ENCODE results near the gene HERPUD2.

Gene HERPUD2, protein sequence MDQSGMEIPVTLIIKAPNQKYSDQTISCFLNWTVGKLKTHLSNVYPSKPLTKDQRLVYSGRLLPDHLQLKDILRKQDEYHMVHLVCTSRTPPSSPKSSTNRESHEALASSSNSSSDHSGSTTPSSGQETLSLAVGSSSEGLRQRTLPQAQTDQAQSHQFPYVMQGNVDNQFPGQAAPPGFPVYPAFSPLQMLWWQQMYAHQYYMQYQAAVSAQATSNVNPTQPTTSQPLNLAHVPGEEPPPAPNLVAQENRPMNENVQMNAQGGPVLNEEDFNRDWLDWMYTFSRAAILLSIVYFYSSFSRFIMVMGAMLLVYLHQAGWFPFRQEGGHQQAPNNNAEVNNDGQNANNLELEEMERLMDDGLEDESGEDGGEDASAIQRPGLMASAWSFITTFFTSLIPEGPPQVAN

DNA sequence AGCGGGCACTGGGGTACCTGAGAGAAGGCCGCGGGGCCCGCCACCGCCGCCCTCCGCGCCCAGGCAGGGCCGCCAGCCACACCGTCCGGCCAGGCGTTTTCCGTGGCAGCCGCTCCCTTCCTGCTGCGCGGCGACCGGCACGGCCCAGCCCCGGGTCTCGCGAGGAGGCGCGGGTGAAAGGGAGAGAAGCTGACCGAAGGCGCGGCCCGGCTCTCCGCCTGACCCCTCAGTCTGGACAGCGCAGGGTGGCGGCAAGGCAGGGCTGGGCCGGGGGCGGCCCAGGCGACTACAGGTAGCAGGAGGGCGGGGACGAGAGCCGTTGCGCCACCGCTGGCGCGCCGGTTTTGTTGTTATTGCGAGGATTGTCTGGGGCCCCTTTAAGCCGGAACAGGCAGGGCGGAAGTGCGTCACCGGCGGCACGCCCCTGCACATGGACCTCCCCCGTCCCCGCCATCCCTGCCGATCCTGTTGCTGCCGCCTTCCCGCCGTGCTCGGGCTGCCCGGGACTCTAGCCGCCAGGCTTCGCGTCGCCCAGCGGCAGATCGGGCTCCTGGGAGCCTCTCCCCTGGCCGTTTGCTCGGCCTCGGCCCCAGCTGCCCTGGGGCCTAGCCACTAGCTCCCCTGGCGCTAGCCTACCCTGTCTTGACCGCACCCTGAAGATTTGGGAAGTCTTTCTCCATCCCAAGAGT is at the start of gene HERPUD2:
TSS of gene HERPUD2 (minus strand) at position 352 of the 689 bp plus-strand sequence. CDS start 805 bp downstream, outside the sequence.
- DNase-seq: peak; percentile 78

DNA sequence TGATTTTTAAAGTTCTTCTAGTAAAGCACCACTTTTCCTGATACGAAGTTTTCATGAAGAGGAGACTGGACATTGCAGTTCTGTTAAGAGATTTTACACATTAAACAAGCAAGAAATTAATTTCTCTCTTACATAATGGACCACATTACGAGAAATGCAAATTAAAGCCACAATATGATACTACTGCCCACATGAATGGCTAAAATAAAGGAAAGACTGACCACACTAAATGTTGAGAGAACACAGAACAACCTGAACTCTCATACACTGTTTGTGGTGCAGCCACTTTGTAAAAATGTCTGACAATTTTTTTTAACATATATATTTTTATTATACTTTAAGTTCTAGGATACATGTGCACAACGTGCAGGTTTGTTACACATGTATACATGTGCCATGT is 44.0 kb upstream of the HERPUD2 start:
- DNase-seq: no peak

DNA sequence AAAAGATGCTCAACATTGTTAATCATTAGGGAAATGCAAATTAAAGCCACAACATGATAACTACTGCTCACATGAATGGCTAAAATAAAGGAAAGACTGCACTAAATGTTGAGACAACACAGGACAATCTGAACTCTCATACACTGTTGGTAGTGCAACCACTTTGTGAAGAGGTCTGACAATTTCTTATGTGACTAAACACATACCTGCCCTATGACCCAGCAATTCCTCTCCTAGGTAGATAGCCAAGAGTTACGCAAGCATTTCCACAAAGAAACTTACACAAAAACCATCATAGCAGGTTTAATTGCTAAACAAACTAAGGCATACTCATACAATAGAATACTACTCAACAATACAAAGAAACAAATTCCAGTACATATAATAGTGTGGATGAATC is 41.8 kb upstream of the HERPUD2 start:
- no peak for DNase-seq

DNA sequence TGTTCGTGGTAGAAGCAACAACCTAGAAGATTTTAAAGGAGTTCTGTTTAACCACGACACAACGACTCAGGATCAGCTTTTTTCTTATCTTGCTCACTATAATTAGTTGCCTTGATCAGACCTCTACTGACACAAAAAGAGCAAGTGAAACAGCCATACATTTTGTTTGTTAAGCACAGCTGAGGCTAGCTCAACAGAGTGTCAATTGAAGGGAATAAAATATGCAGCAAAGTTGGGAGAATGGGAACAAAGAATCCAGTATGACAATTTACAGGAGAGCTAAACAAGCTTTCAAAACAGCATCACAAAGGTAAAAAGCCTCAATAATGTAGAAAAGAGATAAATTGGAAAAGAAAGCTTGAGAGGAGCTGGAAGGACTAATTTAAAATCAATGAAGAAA is 40.5 kb upstream of the HERPUD2 start:
- DNase-seq: no peak

DNA sequence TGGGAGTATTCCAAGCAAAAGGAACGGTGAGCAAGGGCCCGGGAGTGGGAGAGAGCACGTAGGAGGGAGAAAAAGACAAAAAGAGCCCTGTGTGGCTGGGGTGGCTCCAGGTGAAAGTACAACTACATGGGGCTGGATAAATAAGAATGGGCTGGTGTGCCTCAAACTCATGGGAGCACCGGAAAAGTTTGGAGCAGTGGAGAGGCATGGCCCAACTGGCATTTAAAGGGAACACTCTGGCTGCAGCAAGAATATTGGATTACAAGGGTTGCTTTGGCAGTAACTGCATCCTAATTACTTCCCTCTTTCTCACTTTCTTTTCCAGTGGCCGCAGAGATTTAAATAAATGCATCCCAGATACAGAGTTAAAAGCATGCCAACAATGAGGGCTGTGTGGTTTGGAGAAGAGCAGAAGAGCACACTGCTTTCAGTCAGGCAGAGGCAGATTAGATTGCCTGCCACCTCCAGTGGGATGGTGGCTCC is 39.1 kb upstream of the HERPUD2 start:
- no peak for DNase-seq

DNA sequence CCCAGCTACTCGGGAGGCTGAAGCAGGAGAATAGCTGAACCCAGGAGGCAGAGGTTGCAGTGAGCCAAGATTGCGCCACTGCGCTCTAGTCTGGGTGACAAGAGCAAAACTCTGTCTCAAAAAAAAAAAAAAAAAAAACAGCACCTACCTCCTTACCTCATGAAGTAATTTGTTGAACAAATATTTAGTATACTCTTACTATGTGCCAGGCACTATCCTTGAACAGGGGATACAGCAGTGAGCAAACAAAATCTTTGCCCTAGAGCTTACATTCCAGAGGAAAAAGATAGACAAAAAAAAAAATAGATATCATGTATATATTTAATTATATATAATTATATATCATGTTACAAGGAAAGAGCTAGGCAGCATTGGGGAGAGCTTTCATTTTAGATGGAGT is 36.4 kb upstream of the HERPUD2 start:
- no peak for DNase-seq

DNA sequence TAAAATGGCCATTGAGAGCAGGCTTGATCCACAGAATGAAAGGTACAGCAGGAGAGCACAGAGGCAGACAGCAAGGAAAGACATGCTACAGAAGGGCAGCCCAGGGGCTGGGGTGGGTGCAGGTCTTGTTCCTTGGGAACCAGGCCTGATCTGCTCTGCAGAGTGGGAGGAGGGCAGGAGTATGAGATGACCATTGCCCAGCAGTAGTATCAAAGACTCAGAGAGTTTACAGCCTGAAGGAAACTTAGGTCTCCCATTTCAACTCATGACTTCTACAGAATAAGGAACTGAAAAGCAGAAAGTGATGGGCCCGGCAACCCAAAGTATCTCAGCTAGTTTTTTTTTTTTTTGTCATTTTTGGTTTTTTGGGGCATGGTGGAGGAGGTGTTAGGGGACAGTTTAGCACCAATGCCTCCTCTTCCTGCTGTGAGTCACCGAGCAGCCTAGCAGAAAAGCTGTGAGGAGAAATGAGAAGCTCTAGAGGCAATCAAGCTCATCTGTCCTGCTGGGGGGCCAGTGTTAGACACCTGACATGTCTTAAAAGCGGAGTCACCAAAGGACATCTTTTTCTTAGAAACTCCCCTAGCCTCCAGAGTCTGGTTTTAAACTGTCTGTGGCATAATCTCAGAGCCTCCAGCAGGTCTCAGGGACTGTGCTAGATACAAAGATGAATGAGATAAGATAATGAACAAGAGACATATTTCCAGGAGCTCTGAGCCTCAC is 34.3 kb upstream of the HERPUD2 start:
- DNase-seq: no peak

DNA sequence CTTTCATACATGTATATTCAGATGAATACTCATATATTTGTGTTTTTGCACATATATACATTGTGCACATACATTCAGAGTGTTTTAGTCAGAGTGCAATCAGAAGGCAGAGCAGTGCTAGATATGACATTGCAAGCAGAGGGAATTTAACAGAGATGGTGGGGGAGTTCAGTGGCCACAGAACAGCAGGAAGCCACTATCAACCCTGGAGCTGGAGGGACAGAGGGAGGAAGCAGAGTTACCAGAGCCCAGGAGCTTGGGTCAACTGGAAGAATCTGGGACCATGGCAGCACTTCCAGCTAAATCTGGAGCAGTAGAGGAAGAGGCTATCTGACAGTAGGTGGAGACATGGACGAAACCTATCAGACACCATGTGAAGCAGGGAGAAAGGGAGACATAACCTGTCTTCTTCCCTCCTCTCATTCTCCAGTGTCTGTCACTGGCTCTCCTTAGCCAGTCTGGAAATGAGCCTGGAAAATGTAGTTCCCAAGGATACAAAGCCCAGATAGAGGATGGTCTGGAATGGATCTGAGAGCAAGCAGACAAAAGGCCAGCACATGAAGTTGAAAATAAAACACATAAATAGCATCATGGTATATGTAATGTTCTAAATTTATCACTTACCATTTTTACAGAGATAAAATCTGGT is 33.6 kb upstream of the HERPUD2 start:
- DNase-seq: no peak

DNA sequence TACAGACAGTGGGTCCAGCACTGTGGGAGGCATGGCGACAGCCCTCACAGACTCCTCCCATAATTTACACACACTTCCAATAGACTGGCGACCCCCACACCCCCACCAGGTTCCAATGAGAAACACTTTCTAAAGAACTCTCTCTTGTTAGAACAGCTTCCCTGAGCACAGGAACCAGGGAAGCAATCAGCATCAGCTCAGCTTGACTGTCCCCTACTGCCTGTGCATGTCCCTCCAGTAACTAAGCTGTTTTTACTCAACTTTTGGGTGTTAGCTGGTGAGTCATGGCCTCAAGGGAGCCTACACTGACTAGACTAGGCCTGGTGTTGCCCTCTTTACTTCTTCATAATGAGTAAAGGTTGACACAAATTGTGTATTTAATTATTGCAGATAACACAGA is 32.6 kb upstream of the HERPUD2 start:
- DNase-seq: no peak

DNA sequence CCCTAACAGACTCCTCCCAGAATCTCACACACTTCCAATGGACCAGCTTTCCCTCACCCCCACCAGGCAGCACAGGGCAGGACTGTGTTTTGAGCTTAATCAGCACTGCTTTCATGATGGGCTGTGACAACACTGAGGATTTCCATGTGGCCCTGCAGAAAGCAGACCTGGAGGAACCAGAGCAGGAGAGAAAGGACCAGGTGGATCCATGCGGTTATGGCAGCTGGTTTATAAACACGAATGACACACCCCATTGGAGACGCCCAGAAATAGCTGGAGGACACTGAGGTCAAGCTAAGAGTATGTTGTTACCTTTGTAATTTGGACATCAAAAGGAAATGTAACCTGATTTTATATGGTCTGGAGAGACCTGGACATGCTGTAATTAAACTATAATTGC is 31.7 kb upstream of the HERPUD2 start:
- DNase-seq: no peak

DNA sequence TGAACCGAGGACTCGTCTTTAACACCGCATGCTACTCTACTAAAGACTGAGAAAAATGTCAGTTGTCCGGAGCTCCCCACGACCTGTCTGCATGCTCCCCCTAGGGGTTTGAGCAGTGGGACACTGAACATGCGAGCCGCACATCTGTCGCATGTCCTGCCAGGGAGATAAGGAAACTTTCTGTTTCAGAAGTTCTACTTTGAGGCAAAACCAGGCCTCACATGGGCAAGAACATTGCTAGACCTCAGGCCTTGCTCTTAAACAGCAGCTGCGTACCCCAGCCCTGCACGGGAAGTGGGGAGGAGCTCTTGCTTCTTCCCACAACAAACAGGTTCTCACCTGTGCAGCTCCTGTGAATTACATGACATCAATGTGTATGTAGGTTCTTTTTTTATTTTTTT is 30.3 kb upstream of the HERPUD2 start:
- DNase-seq: no peak

DNA sequence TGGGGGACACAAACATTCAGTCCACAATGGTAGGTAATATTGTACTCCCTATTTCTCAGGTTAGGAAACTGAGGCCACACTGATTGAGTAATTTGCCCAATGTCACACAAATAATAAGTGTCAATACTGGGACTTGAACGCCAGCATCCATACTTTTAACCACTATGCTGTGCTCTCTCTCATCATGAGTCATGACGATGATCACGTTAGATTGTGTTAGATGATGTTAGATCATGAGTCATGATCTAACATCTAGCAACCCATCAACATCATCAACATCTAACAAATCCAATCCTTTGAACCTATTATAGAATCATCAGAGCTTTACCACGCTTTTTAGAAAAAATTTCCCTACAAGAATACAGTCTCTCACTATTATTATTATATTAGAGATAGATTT is 28.1 kb upstream of the HERPUD2 start:
- no peak for DNase-seq

DNA sequence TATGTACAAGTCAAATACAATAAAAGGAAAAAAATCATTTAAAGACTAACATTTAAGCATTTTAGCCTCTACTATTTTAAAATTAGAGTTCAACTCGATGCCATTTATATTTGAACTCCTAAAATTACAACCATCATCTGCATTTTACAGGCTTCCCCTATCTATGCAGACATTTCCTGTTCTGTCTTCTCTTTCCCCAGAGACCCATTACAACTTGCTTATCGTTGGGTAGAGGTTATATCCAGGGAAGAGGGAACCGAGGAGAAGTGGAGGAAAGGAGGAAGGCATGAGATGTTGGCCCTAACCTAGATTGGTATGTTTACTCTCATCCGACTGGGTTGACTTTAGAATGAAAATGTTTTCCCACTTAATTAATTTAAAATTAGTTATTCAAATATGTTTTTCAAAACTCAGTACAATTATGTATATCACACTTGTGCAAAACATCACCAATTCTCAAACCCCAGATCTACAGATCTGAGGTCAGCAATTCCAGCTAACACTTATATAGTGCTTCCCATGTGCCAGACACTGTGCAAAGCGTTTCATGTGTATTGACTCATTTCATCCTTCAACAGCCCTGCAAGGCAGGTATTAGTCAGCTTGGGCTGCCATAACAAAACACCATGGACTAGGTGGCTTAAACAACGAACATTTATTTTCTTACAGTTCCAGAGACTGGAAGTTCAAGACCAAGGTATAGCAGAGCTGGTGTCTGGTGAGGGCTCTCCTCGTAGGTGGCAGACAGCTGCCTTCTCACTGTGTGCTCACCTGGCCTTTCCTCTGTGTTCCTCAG is 27.3 kb upstream of the HERPUD2 start:
- DNase-seq: no peak

DNA sequence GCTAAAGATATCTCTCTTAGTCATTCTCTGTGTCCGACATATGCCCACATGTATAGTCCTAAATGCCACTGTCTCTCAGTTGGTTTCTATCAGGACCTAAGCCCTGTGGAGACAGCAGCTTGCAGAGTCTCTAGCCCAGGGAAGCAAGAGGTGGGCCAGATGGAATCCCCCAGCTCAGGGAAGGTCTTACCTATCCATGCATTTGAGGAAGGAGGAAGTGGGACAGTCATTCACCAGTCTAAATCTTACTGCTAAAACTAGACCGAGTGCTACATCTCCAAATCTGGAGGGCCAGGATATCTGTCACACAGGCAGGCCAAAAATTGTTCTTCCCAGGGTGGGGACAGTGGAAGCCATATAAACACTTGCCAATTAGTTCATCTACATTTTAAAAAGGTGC is 26.4 kb upstream of the HERPUD2 start:
- no peak for DNase-seq

DNA sequence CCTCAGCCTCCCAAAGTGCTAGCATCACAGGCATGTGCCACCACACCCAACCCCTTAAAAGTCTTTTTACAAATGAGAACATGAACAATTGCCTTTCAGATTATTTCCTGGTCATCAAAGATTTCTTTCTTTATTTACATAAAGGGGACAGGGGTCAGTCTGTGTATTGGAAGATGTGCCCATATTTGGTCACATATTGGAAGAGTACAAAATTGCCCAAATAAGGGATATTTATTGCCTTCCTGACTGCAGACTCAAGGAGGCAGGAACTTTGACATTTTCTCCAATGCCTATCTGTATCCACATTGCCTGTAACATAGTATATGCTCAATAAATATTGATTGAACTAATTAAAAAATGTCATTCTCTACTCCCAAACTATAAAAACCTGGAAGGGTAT is 25.9 kb upstream of the HERPUD2 start:
- DNase-seq: no peak

DNA sequence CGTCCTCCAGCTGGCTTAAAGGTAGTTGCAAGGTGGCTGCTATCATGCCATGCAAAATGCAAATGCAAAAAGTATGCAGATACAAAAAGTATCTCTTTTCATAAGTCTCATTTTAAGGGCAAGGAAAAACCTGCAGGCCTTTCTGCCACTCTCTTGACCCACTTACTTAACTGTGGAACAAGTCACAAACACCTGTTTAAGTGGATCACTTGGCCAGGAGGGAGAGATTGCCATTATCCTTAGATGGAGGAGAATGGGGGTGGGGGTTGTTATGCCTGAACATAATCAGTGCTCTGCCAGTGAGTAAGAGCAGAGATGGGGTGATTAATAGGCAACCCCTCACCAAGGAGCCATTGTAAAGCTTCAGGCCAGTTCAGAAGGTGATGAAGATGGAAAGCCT is 25.1 kb upstream of the HERPUD2 start:
- no peak for DNase-seq

DNA sequence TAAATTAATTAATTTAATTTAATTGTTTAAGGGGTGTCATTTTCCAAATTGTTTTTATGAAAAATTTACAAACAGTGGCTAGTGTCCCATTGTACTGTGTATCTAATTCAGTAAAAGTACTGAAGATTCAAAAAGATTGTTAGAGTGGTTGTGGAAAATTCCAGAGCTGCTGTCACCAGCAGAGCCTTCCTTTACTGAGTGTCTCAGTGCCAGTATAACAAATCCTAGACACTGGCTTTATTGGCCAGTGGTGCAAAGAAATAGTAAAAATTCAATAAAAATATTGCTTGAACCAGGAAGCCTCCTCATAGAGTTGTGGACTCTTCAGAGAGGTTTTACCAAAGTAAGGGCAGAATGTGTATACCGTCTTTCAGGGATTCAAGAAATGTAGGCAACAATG is 23.1 kb upstream of the HERPUD2 start:
- DNase-seq: no peak

DNA sequence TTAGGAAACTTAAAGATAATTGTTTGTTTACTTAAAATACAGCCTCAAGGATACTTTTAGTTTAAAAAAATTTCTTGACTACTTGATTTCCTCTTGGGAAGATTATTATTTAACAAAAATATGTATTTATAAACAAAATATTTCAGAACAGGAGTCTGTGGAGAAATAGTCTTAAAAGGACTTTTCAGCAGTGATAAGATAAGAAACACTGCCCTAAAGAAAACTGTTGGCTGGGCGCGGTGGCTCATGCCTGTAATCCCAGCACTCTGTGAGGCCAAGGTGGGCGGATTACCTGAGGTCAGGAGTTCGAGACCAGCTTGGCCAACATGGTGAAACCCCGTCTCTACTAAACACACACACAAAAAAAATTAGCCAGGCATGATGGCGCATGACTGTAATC is 22.6 kb upstream of the HERPUD2 start:
- DNase-seq: no peak

DNA sequence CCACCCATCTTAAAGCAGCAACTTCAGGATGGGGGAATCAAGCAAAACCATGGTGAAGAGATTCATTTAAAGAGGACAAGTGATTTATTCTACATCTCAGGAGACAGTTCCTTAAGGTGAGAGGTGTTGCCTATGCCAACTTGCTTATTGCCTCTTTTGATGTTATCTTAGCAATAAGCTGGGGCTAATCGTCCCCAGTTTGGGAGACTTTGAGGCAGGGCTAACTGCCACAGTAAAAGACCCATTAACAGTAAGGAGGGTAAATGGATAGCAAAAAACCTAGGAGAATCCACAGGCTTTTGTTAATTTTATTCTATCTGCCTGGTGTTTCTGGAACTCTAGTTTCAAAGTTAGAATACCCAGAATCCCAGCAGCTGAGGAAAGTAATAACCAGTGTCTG is 22.1 kb upstream of the HERPUD2 start:
- no peak for DNase-seq

DNA sequence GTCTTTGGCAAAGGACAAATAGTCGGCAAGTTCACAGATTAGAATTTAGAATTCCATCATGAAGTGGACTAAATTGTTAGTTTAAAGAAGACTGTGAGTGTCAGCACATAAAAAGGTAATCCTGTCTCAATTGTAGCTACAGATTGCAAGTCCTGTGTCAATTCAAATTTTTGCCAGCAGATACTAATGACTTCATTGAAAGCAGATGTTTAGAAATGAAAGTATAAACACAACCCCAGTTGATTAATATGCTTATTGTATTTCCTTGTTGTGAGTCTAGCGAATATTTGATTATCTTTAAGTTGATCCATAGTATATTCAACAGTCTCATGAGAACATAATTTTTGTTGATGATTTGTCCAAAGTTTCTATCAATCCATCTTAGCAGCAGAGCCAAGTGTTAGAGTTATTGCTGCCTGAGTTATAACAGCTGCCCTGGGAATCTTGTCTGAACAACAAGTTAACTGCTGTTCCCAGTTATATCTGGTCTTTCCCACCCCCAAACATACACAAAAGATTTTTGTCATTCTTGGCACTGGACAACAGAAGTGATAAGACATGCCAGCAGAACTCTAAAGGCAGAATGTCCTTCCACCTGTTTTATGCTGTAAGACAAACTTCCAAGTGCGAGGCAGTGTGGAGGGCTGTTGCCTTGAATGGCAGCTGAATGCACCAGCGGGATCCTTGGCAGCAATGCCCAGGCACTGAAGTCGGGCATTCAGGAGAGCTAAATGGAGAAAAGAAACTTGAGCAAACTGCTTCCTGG is 21.3 kb upstream of the HERPUD2 start:
- no peak for DNase-seq

DNA sequence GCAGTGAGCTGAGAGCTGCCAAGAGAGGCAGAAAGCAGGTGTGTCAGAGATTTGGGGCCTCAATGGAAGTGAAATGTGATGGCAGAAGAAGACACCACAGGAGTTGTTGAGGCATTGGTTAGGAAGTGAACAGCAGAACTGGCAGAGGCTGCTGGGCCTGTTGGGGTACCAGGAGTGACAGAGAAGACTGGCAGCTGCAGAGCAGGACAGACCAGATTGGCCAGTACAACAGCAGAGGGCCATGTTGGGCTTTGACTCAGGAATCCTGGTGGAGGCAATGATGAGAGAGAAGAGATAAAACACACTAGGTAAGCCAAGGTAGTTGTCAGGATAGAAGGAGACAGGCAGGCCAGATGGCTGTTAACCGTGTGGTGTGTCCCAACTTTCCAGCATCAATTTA is 19.9 kb upstream of the HERPUD2 start:
- no peak for DNase-seq

DNA sequence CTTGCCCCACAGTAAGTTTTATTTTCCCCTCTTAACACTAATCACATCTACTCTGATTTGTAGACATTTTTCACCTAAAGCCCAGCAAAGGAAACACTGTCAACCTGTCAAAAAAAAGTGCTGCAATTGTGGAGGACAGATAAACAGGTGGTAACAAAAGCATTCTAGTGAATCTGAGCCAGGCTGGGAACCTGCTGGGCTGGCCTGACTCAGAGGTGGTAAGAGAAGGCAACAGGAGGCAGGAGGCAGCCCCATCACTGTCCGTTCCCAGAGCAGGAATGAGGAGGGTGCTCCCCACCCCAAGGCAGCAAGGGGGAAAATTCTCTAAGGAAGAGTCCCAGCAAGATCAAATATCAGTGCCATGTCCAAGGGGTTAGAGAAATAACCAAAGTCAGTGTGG is 19.5 kb upstream of the HERPUD2 start:
- no peak for DNase-seq
